Panc1 (cell line): ENCODE data around the gene HLA-DRB1.

Experiments
- POLR2AphosphoS5 ChIP-seq: IDR thresholded peaks from 2 replicates; pipeline ENCODE4 v1.6.1; 2012; ENCODE audit warnings: mild to moderate bottlenecking, low read depth, low read length, moderate library complexity
- SIN3A ChIP-seq: IDR thresholded peaks from 2 replicates; pipeline ENCODE4 v1.6.1; 2012; ENCODE audit warnings: low read depth, mild to moderate bottlenecking, low read length, moderate library complexity, borderline replicate concordance; ENCODE audit not compliant: insufficient read depth
- TCF7L2 ChIP-seq: IDR thresholded peaks from 2 replicates; pipeline ENCODE4 v1.6.1; 2011; ENCODE audit warnings: mild to moderate bottlenecking, low read depth, low read length, inconsistent platforms
- TF ChIP-seq, protein P1 (sequence below): fragments of 450-650 bp; IDR thresholded peaks from 2 replicates; pipeline ENCODE4 v1.5.1; 2017; ENCODE audit warnings: mild to moderate bottlenecking

DNA sequence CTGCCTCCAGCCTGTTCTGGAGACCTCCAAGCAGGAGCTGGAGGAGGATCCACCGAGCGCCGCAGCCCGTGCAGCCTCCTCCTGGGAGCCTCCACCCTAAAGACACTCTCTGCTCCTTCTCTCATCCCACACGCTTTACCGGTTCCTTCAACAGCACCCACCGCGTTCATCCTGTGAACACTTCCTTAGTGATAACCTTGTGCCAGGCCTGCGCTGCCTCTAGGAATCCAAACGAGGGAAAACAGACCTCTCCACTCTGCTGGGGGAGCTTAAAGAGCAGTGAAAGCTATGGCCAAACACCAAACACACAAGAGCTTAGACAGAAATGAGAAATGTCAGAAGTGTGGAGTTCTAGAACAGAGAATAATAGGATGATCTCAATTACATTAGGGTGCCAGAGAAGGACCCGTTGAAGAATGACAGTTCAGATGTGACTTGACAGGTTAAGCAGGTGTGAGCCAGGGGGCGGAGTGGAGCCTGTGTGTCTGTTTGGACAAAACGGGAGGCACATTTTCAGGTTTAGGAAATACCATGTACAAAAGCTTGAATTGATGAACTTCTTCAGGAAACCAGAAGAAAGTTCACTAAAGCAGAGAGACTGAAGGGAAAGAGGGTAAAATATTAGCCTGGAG is 31.1 kb downstream of the HLA-DRB1 start:
- TF ChIP-seq, protein P1, sequence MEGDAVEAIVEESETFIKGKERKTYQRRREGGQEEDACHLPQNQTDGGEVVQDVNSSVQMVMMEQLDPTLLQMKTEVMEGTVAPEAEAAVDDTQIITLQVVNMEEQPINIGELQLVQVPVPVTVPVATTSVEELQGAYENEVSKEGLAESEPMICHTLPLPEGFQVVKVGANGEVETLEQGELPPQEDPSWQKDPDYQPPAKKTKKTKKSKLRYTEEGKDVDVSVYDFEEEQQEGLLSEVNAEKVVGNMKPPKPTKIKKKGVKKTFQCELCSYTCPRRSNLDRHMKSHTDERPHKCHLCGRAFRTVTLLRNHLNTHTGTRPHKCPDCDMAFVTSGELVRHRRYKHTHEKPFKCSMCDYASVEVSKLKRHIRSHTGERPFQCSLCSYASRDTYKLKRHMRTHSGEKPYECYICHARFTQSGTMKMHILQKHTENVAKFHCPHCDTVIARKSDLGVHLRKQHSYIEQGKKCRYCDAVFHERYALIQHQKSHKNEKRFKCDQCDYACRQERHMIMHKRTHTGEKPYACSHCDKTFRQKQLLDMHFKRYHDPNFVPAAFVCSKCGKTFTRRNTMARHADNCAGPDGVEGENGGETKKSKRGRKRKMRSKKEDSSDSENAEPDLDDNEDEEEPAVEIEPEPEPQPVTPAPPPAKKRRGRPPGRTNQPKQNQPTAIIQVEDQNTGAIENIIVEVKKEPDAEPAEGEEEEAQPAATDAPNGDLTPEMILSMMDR: no peak
- no peak for TF ChIP-seq SIN3A
- TF ChIP-seq POLR2AphosphoS5: no peak
- no peak for TF ChIP-seq TCF7L2
